Caco-2 (cell line): Measurements from ENCODE around the gene FHOD1. TPM values are rescaled to one million over a fixed set of nuclear protein-coding genes. Genes with fewer than 3 reads are reported as not detected.

Experiments
- BruUV-seq: library from RNA; stranded (reverse); fragments of 400-500 nt; replicated peaks from 2 replicates; lab custom pipeline; 2021; lab: Mats Ljungman, UMichigan
- CTCF ChIA-PET: fragments of 300-600 bp; sonication (Branson Sonifier 250); formaldehyde crosslinking; loops from one replicate; lab custom pipeline; 2022; ENCODE audit warnings: antibody characterized with exemption; lab: Charles Lee
- POLR2A ChIA-PET: fragments of 300-600 bp; sonication (Branson Sonifier 250); formaldehyde crosslinking; loops from one replicate; lab custom pipeline; 2022; ENCODE audit warnings: antibody characterized with exemption; lab: Charles Lee
- DNase-seq, 2 experiments: peaks; one replicate each; pipeline versions ENCODE4 v3.0.0 to v3.0.0-alpha.2; 2020 to 2022
- H3K27me3 ChIP-seq: replicated peaks from 2 replicates; pipeline ENCODE4 v1.6.0; 2011; ENCODE audit warnings: low read length; ENCODE audit not compliant: control insufficient read depth, insufficient read depth
- H3K36me3 ChIP-seq: 2 replicates; pipeline ENCODE4 v1.5.1; 2011; ENCODE audit warnings: low read length; ENCODE audit not compliant: control insufficient read depth, insufficient read depth
- H3K4me1 ChIP-seq: fragments of 250-450 bp; sonication (Bioruptor Pico); 2 replicates; pipeline ENCODE4 v1.5.1; 2020; ENCODE audit warnings: mild to moderate bottlenecking
- H3K4me3 ChIP-seq: 2 replicates; pipeline ENCODE4 v1.5.1; 2011; ENCODE audit warnings: low read depth, mild to moderate bottlenecking, control low read depth, low read length
- H3K9me3 ChIP-seq: fragments of 250-450 bp; sonication (Bioruptor Pico); 2 replicates; pipeline ENCODE4 v1.5.1; 2020; ENCODE audit warnings: mild to moderate bottlenecking, moderate library complexity
- H3K27ac Mint-ChIP-seq: one replicate; pipeline ENCODE4 v1.8.0; 2022; ENCODE audit warnings: mixed read lengths; ENCODE audit not compliant: unreplicated experiment
- H3K27me3 Mint-ChIP-seq: one replicate; pipeline ENCODE4 v1.8.0; 2022; ENCODE audit warnings: mixed read lengths; ENCODE audit not compliant: insufficient read depth, unreplicated experiment
- H3K36me3 Mint-ChIP-seq: one replicate; pipeline ENCODE4 v1.8.0; 2022; ENCODE audit warnings: mild to moderate bottlenecking, mixed read lengths; ENCODE audit not compliant: insufficient read depth, unreplicated experiment
- H3K4me1 Mint-ChIP-seq: one replicate; pipeline ENCODE4 v1.8.0; 2022; ENCODE audit warnings: low read depth, mixed read lengths; ENCODE audit not compliant: unreplicated experiment
- H3K4me3 Mint-ChIP-seq: one replicate; pipeline ENCODE4 v1.8.0; 2022; ENCODE audit warnings: mild to moderate bottlenecking, moderate library complexity, mixed read lengths; ENCODE audit not compliant: unreplicated experiment
- H3K9me3 Mint-ChIP-seq: one replicate; pipeline ENCODE4 v1.8.0; 2022; ENCODE audit warnings: mixed read lengths; ENCODE audit not compliant: unreplicated experiment
- CTCF ChIP-seq, 2 experiments: fragments of 200-600 bp in 1 of 2; IDR thresholded peaks; 1 replicate in 1 of 2; 2 replicates in 1 of 2; pipeline versions ENCODE4 v1.5.1 to v1.8.0; 2011 to 2022; ENCODE audit warnings: antibody characterized with exemption in 1 of 2, control low read depth in 1 of 2, inconsistent platforms in 1 of 2, low read depth in 1 of 2, low read length in 1 of 2, mild to moderate bottlenecking in 1 of 2, moderate library complexity in 1 of 2; ENCODE audit not compliant: insufficient read depth in 1 of 2, severe bottlenecking in 1 of 2, unreplicated experiment in 1 of 2
- intact Hi-C: fragments of 100-400 bp; cut with micrococcal nuclease; formaldehyde crosslinking; loops from one replicate; pipeline ENCODE4 v1.10.0; 2022; ENCODE audit not compliant: unreplicated experiment
- total RNA-seq: library from RNA; stranded (reverse); gene quantifications from 2 replicates; pipeline ENCODE4 v1.2.3, GENCODE V29; 2022

Gene FHOD1
- total RNA-seq, 1 experiment from 2014 or later: 69.0 TPM

GRCh38 chr16:67254801-67255552 is 7.7 kb upstream of the FHOD1 start:
- Histone ChIP-seq H3K4me1 (no peaks in the 10 kb centered on the region; the same call in 1 of the 2 replicates), H3K4me3 (no peak overlapping the region), H3K36me3 (no peaks in the 10 kb centered on the region), H3K27me3 (0 out of 2 replicates have a peak, but pooled peaks cover 2% of the 10 kb centered on the region), H3K9me3 (no peaks in the 10 kb centered on the region)
- BruUV-seq: no TSS peak
- no peaks in the 10 kb centered on the region for H3K4me1 Mint-ChIP-seq
- POLR2A ChIA-PET: no interaction called here
- H3K27ac Mint-ChIP-seq: no peak overlapping the region
- no peak for DNase-seq
- CTCF ChIA-PET: interaction anchor here (0.6 kb wide), 1 partner anchor 260 kb away, joined by 3 read pairs; no protein-coding TSS in a partner anchor
- H3K36me3 Mint-ChIP-seq: no peaks in the 10 kb centered on the region
- H3K4me3 Mint-ChIP-seq: no peak overlapping the region
- no peak for TF ChIP-seq CTCF (IDR thresholded peaks at IDR 0.05; ENCODE audit: insufficient read depth in 1 of 2, low read depth in 1 of 2, low read length in 1 of 2, severe bottlenecking in 1 of 2, unreplicated experiment in 1 of 2)
- peaks cover 4% of the 10 kb centered on the region for H3K27me3 Mint-ChIP-seq
- H3K9me3 Mint-ChIP-seq: no peaks in the 10 kb centered on the region
- intact Hi-C loops: no loop called here

GRCh38 chr16:67252609-67253497 is 5.6 kb upstream of the FHOD1 start:
- BruUV-seq: no TSS peak

More at GRCh38 chr16:67252609-67253497, 5.6 kb upstream of the FHOD1 start:
- peaks cover 14% of the 10 kb centered on the region for H3K4me1 Mint-ChIP-seq
- CTCF ChIA-PET: interaction anchor here (0.6 kb wide), 1 partner anchor 8 kb away, joined by 3 read pairs; no protein-coding TSS in a partner anchor
- POLR2A ChIA-PET: no interaction called here
- Histone ChIP-seq H3K4me3 (no peak overlapping the region), H3K4me1 (peaks cover 2% of the 10 kb centered on the region), H3K36me3 (no peaks in the 10 kb centered on the region), H3K9me3 (no peaks in the 10 kb centered on the region), H3K27me3 (peaks cover 6% of the 10 kb centered on the region)
- H3K4me3 Mint-ChIP-seq: no peak overlapping the region
- intact Hi-C loops: no loop called here
- TF ChIP-seq CTCF (IDR thresholded peaks at IDR 0.05; ENCODE audit: insufficient read depth in 1 of 2, low read depth in 1 of 2, low read length in 1 of 2, severe bottlenecking in 1 of 2, unreplicated experiment in 1 of 2): no peak
- peaks cover 16% of the 10 kb centered on the region for H3K27me3 Mint-ChIP-seq
- H3K27ac Mint-ChIP-seq: no peak overlapping the region
- DNase-seq: no peak
- H3K36me3 Mint-ChIP-seq: peaks cover 5% of the 10 kb centered on the region
- no peaks in the 10 kb centered on the region for H3K9me3 Mint-ChIP-seq
